KMS-11 (cell line): ENCODE data around the gene ADGRV1.

Source experiments
- H2AFZ ChIP-seq: fragments of 200-600 bp; sonication (generic); 2 replicates; pipeline ENCODE4 v1.6.1; 2016; ENCODE audit warnings: antibody characterized with exemption, mixed run types, low read depth
- H3K27ac ChIP-seq: fragments of 200-600 bp; sonication (generic); 2 replicates; pipeline ENCODE4 v1.6.1; 2016; ENCODE audit warnings: mild to moderate bottlenecking, mixed run types
- H3K27me3 ChIP-seq: fragments of 200-600 bp; sonication (generic); 2 replicates; pipeline ENCODE4 v1.6.1; 2017; ENCODE audit warnings: mild to moderate bottlenecking, low read depth, mixed run types, moderate library complexity; ENCODE audit not compliant: insufficient read depth
- H3K36me3 ChIP-seq: fragments of 200-600 bp; sonication (generic); 2 replicates; pipeline ENCODE4 v1.6.1; 2017; ENCODE audit warnings: mild to moderate bottlenecking, mixed run types; ENCODE audit not compliant: insufficient read depth
- H3K4me1 ChIP-seq: fragments of 200-600 bp; sonication (generic); 2 replicates; pipeline ENCODE4 v1.6.1; 2016; ENCODE audit warnings: mild to moderate bottlenecking, low read depth, mixed run types; ENCODE audit not compliant: poor library complexity, severe bottlenecking
- H3K4me2 ChIP-seq: fragments of 200-600 bp; sonication (generic); 2 replicates; pipeline ENCODE4 v1.7.0; 2016; ENCODE audit warnings: mild to moderate bottlenecking, mixed run types
- H3K4me3 ChIP-seq: fragments of 200-600 bp; sonication (generic); IDR thresholded peaks from 2 replicates; pipeline ENCODE4 v1.6.1; 2017; ENCODE audit warnings: low read depth, low read length, mixed read lengths; ENCODE audit not compliant: insufficient read depth
- H3K79me2 ChIP-seq: fragments of 200-600 bp; sonication (generic); 2 replicates; pipeline ENCODE4 v1.6.1; 2016; ENCODE audit warnings: low read depth, mixed run types; ENCODE audit not compliant: insufficient read depth
- H3K9ac ChIP-seq: fragments of 200-600 bp; sonication (generic); 2 replicates; pipeline ENCODE4 v1.6.1; 2016; ENCODE audit warnings: mild to moderate bottlenecking, mixed run types
- H4K20me1 ChIP-seq: fragments of 200-600 bp; sonication (generic); 2 replicates; pipeline ENCODE4 v1.6.1; 2016; ENCODE audit warnings: mild to moderate bottlenecking, mixed run types; ENCODE audit not compliant: insufficient read depth
- TF ChIP-seq, protein P1 (sequence below): fragments of 200-600 bp; sonication (generic); conservative IDR thresholded peaks from 2 replicates; pipeline ENCODE4 v1.6.1; 2017; ENCODE audit warnings: low read depth, mild to moderate bottlenecking, antibody characterized with exemption, low read length, moderate library complexity, mixed read lengths

ADGRV1 gene

DNA sequence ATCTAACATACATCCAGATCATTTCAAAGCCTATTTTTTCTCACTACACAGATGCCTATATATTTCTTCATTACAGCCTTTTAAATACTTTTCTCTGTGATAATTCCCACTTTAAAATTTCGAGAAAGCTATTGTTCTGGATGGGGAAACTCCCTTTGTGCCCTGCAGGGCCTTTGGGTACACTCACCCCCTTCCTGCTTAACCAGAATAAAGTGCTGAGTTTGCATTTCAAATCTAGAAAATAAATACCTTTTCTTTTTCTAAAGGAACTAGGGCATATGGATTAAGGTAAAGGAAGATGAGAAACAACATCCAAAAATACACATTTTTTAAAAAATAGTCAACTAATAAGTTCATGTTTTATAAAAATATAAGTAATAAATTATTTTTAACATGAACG lies 323.9 kb downstream of the ADGRV1 start:
- Histone ChIP-seq H3K4me2 (no peak overlapping the region), H3K27me3 (no peaks in the 10 kb centered on the region), H2AFZ (no peak overlapping the region)

DNA sequence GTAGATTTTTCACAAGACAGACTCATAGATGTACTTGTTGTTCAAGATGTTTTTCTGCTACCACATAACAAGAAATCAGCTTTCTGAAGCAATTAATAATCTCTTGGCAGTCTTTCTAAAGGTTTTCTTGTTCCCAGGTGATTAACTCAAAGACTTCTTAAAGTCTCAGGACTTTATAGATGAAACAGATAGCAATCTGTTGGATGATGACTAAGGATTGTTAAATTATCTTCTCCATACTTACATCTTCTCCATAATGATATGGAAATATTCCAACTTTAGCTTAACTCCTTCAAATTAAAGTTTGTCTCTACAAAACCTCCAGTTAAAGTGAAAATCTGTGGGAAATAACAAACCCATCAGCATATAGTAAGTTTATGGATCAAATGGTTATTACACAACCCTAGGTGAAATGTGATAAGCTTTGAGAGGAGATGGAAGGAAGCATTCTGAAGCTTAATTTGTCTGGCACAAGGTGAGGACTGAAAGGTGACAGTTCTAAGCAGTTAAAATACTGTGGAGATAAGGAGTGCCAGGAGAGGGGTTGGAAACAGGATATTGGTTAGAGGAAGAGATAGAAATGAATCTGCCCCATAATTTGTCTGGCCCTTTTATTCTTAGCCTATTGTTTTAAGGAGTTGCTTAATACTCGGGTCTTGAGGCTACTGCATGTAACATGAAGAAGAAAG lies 326.7 kb downstream of the ADGRV1 start:
- Histone ChIP-seq H3K27me3 (no peaks in the 10 kb centered on the region), H3K4me2 (no peak overlapping the region), H3K27ac (no peak overlapping the region), H2AFZ (no peak overlapping the region), H3K4me1 (no peaks in the 10 kb centered on the region), H3K79me2 (no peaks in the 10 kb centered on the region), H4K20me1 (no peaks in the 10 kb centered on the region), H3K36me3 (no peaks in the 10 kb centered on the region), H3K9ac (no peak overlapping the region), H3K4me3 (no peak overlapping the region)
- TF ChIP-seq, protein P1, sequence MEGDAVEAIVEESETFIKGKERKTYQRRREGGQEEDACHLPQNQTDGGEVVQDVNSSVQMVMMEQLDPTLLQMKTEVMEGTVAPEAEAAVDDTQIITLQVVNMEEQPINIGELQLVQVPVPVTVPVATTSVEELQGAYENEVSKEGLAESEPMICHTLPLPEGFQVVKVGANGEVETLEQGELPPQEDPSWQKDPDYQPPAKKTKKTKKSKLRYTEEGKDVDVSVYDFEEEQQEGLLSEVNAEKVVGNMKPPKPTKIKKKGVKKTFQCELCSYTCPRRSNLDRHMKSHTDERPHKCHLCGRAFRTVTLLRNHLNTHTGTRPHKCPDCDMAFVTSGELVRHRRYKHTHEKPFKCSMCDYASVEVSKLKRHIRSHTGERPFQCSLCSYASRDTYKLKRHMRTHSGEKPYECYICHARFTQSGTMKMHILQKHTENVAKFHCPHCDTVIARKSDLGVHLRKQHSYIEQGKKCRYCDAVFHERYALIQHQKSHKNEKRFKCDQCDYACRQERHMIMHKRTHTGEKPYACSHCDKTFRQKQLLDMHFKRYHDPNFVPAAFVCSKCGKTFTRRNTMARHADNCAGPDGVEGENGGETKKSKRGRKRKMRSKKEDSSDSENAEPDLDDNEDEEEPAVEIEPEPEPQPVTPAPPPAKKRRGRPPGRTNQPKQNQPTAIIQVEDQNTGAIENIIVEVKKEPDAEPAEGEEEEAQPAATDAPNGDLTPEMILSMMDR = no peak

More for the DNA sequence above, 323.9 kb downstream of the ADGRV1 start:
- Histone ChIP-seq H3K9ac (no peak overlapping the region), H3K4me3 (no peak overlapping the region), H3K27ac (no peak overlapping the region), H3K4me1 (no peaks in the 10 kb centered on the region), H4K20me1 (no peaks in the 10 kb centered on the region), H3K79me2 (no peaks in the 10 kb centered on the region), H3K36me3 (no peaks in the 10 kb centered on the region)
- TF ChIP-seq, protein P1 = no peak

DNA sequence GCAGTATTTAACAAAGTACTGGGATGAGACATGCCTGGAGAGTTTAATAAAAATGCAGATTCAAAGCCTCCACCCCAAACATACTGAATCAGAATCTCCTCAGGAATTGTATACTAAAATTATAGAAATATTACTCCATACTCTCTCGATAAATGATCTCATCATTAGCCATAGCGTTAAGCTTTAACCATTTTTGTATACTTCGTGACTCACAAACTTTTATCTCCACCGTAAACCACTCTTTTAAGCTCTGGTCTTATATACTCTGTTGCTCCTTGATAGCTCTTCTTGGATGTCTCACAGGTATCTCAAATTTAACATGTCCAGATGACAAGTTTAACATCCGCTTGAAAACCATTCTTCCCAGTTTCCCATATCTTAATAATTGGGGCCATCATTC lies 327.8 kb downstream of the ADGRV1 start:
- Histone ChIP-seq H3K9ac (no peak overlapping the region), H3K79me2 (no peaks in the 10 kb centered on the region), H3K36me3 (no peaks in the 10 kb centered on the region), H3K4me3 (no peak overlapping the region), H3K4me1 (no peaks in the 10 kb centered on the region), H3K27ac (no peak overlapping the region), H4K20me1 (no peaks in the 10 kb centered on the region), H3K4me2 (no peak overlapping the region), H2AFZ (no peak overlapping the region), H3K27me3 (no peaks in the 10 kb centered on the region)
- TF ChIP-seq, protein P1 = no peak

DNA sequence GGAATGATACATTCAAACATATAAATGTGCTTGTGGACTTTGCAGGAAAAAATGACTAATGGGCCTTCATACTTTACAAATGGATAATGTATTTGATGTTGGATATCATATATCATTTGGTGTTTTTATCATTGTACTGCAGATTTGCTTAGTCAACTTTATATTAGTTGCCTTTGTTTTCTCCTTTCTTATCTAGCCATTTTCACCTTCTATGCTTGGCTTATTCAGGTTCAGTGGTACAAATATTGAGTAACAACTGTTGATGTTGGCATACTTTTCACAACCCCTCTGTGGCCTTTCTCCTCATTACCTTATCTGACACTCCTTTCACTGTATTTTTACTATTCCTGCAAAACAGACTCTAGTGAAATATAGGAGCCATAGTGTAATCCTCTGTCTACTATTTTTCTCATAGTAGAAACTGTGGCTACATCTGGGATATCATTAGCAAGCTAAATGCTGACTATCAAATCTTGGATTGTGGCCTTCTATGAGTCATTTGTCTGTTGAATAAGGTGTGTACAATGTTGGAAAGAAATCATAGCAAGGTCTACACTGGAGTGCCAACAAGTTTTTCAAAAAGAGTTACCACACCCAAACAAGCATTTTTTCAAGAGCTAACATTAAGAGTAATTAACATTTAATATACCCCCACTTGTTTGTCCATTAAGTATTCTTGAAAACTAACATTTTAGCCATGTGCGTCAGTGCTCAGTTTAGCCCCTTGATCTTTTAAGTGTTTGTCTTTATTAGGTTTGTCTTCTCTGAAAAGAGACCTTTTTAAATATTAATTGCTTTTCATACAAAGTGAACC lies 330.1 kb downstream of the ADGRV1 start:
- H3K4me1 ChIP-seq = no peaks in the 10 kb centered on the region
- no peak overlapping the region for H3K9ac ChIP-seq
- H3K4me2 ChIP-seq = no peak overlapping the region
- no peak overlapping the region for H3K4me3 ChIP-seq
- no peak overlapping the region for H3K27ac ChIP-seq
- TF ChIP-seq, protein P1 = no peak
- no peaks in the 10 kb centered on the region for H4K20me1 ChIP-seq
- no peaks in the 10 kb centered on the region for H3K79me2 ChIP-seq
- no peak overlapping the region for H2AFZ ChIP-seq
- H3K27me3 ChIP-seq = no peaks in the 10 kb centered on the region
- no peaks in the 10 kb centered on the region for H3K36me3 ChIP-seq
